H1 (cell line): Measurements from ENCODE around the gene SLC35B1. TPM values are rescaled to one million over a fixed set of nuclear protein-coding genes. Genes with fewer than 3 reads are reported as not detected.

Source experiments
- CBX5 ChIP-seq: fragments of 300-800, 300-1000 bp; sonication (generic); IDR thresholded peaks from 2 replicates; pipeline ENCODE4 v1.7.1; 2016; ENCODE audit warnings: antibody characterized with exemption, low read length, low read depth
- JUND ChIP-seq: IDR thresholded peaks from 2 replicates; pipeline ENCODE4 v1.6.1; 2011; ENCODE audit warnings: mild to moderate bottlenecking, improper control_type of control experiment, low read length
- KDM1A ChIP-seq: fragments of 200-600, 300-600 bp; sonication (generic); IDR thresholded peaks from 2 replicates; pipeline ENCODE4 v1.7.1; 2016; ENCODE audit warnings: mild to moderate bottlenecking, low read length, borderline replicate concordance
- RBBP5 ChIP-seq: IDR thresholded peaks from 2 replicates; pipeline ENCODE4 v1.7.1; 2012; ENCODE audit warnings: low read depth, mild to moderate bottlenecking, inconsistent platforms, low read length, moderate library complexity, borderline replicate concordance
- SIX5 ChIP-seq: IDR thresholded peaks from 2 replicates; pipeline ENCODE4 v1.6.1; 2011; ENCODE audit warnings: mild to moderate bottlenecking, low read depth, low read length
- polyA plus RNA-seq, 7 experiments: library from polyadenylated mRNA; depleted of rRNA in 3 of 7; stranded (reverse) in 5 of 7; unstranded in 2 of 7; fragments of >200 nt in 5 of 7; fragments of 200-250 nt in 2 of 7; gene quantifications; 1 replicate in 5 of 7; 2 replicates in 1 of 7; 4 replicates in 1 of 7; pipeline versions ENCODE4 v1.2.1 to v1.2.3, GENCODE V29; 2011 to 2013; ENCODE audit warnings: missing spikeins in 2 of 7, mixed read lengths in 2 of 7
- total RNA-seq: library from RNA; stranded (reverse); fragmentation: NEBNext Ultra II Directional; extraction: Animal tissue kit (Norgen Biotek cat#: 25700); gene quantifications from 2 replicates; pipeline ENCODE4 v1.2.1, GENCODE V29; 2021

Gene SLC35B1
- total and polyA plus RNA-seq, 2 of the 8 experiments (the other 6 are each of a cell fraction or from before 2014, with no cell fraction given) = 56.5 to 87.7 TPM

DNA sequence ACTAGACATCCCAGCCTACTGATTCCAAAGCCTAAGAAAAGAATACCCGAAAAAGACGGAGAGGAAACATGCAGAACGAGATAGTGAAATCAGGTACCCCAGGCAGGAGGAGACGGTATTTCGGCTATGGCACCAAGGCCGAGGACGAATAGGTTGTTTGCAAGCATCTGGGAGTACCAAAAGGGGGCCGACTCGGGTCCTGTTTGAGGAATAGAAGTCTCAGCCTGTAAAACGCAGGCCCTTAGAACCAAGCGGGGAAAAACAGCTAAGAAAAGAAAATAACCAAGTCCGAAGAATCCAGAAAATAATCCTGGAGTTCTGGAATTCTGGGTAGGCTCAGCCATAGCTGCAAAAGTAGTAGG is 537 bp downstream of the SLC35B1 start (continued):
- TF ChIP-seq RBBP5 (no peak), JUND (no peak), KDM1A (no peak), CBX5 (no peak), SIX5 (no peak)
